HFFc6 (cell line): Measurements from ENCODE around the gene ACAD10. TPM values are rescaled to one million over a fixed set of nuclear protein-coding genes. Genes with fewer than 3 reads are reported as not detected.

Experiments used
- DNase-seq: peaks from one replicate; pipeline ENCODE4 v3.0.0-alpha.2; 2018
- H3K27ac Mint-ChIP-seq: 2 replicates; pipeline ENCODE4 v1.8.0; 2020; ENCODE audit warnings: mild to moderate bottlenecking, mixed read lengths
- H3K27me3 Mint-ChIP-seq: 2 replicates; pipeline ENCODE4 v1.8.0; 2021; ENCODE audit warnings: mild to moderate bottlenecking, moderate library complexity, mixed read lengths; ENCODE audit not compliant: insufficient read depth
- H3K36me3 Mint-ChIP-seq: 2 replicates; pipeline ENCODE4 v1.8.0; 2021; ENCODE audit warnings: low read depth, mixed read lengths
- H3K4me1 Mint-ChIP-seq: 2 replicates; pipeline ENCODE4 v1.8.0; 2020; ENCODE audit warnings: low read depth, mixed read lengths
- H3K4me3 Mint-ChIP-seq: 2 replicates; pipeline ENCODE4 v1.8.0; 2020; ENCODE audit warnings: mild to moderate bottlenecking, moderate library complexity, mixed read lengths
- H3K9me3 Mint-ChIP-seq: 2 replicates; pipeline ENCODE4 v1.8.0; 2020; ENCODE audit warnings: mild to moderate bottlenecking, mixed read lengths
- total RNA-seq, 6 experiments: library from RNA; stranded (reverse); fragmentation: NEBNext Ultra II Directional; extraction: Animal tissue kit (Norgen Biotek cat#: 25700); gene quantifications; 2 replicates in 1 of 6; 3 replicates in 5 of 6; pipeline ENCODE4 v1.2.3, GENCODE V29; 2021
- TF ChIP-seq, protein P1 (sequence below): fragments of 200-600 bp; sonication (generic); IDR thresholded peaks from 2 replicates; pipeline ENCODE4 v1.5.0; 2021; ENCODE audit warnings: antibody characterized with exemption, mild to moderate bottlenecking

The ACAD10 gene
- total RNA-seq, 6 experiments from 2014 or later: 12.8 to 18.4 (median 17.8) TPM

DNA sequence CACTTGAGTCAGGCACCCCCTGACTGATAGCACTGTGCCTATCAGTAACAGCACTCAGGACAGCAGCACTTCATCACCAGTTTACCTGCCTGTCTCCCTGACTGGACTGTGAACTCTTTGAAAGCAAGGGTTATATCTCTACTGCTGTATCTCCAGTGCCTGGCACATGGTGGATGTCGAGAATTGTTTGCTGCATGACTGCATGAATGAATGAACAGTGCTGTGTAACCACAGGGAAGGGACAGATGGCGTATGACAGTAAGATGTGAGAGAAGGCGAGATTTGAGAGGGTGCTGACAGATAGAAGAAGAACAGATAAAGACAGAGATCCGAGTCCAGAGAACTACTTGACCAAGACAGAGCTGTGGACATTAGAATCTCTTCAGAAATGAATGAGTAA, 29.8 kb upstream of the ACAD10 start:
- H3K4me1 Mint-ChIP-seq: no peaks in the 10 kb centered on the region
- DNase-seq: no peak
- H3K27me3 Mint-ChIP-seq: no peaks in the 10 kb centered on the region
- no peaks in the 10 kb centered on the region for H3K9me3 Mint-ChIP-seq
- H3K4me3 Mint-ChIP-seq: no peak overlapping the region
- H3K36me3 Mint-ChIP-seq: peaks cover 24% of the 10 kb centered on the region
- TF ChIP-seq, protein P1, sequence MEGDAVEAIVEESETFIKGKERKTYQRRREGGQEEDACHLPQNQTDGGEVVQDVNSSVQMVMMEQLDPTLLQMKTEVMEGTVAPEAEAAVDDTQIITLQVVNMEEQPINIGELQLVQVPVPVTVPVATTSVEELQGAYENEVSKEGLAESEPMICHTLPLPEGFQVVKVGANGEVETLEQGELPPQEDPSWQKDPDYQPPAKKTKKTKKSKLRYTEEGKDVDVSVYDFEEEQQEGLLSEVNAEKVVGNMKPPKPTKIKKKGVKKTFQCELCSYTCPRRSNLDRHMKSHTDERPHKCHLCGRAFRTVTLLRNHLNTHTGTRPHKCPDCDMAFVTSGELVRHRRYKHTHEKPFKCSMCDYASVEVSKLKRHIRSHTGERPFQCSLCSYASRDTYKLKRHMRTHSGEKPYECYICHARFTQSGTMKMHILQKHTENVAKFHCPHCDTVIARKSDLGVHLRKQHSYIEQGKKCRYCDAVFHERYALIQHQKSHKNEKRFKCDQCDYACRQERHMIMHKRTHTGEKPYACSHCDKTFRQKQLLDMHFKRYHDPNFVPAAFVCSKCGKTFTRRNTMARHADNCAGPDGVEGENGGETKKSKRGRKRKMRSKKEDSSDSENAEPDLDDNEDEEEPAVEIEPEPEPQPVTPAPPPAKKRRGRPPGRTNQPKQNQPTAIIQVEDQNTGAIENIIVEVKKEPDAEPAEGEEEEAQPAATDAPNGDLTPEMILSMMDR: no peak
- H3K27ac Mint-ChIP-seq: no peak overlapping the region

DNA sequence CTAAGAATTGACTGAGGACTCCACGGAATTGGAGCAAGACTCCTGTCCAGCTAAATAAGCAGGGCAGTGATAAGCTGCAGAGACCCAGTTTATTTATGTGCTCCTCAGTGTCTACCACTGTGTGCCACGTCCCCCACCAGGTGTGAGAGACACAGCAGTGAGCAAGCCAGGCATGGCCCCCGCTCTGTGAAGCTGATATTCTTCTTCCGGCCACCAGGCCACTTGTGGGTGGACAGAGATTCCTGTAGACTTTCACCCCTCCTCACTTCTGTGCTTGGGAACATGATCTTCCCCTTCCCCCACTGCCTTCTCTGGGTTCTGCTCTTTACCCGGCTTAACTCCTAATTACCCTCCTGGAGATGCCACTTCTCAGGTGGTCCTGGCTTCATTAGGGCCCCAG, 21.4 kb upstream of the ACAD10 start:
- Mint-ChIP-seq H3K9me3 (no peaks in the 10 kb centered on the region), H3K4me1 (no peaks in the 10 kb centered on the region), H3K27me3 (no peaks in the 10 kb centered on the region), H3K27ac (no peak overlapping the region), H3K4me3 (no peak overlapping the region), H3K36me3 (peaks cover 9% of the 10 kb centered on the region; the same call in 1 of the 2 replicates)
- TF ChIP-seq, protein P1: 0 out of 2 replicates have a peak, but pooled peaks have one; percentile 10
- DNase-seq: no peak

DNA sequence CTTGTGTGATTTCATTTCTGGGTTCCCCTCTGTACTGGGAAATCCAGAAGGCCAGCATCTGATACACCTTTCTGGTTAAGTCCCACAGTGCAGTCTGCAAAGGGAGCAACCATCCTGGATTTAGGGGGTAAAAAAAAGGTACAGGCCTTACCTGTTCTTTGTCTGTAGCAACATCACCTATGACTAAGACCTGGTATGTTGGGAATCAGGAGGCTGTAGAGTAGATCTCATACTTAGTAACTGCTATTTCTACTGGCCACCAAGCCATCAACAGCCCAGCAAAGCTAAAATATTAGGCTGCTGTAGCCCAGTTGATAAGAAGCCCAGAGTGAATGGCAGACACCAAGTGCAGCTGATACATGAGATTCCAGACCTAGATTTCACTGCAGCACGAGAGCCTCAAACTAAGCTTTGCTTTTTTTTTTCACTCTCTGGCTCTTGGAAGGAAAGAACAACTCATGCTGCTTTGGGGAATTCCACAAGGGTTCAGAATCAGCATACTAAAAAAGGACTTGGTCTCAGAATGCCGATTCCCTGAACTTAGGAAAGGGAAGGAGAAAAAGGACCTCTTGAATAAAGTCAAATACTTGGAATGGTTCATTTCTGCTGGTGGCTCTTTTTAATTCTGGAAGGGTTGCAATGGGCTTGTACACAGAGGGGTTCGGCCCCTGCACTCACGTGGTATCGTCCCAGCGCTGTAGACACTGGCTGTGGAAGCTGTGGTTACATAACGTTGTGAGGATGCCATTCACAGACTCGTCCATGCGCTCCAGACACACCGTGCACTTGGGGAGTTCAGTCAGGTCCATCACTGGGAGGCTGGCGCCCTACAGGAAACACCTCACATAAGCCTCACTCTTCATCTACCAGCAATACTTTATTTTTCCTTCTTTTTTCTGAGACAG, 20.6 kb upstream of the ACAD10 start:
- DNase-seq: no peak
- no peak overlapping the region for H3K27ac Mint-ChIP-seq
- no peaks in the 10 kb centered on the region for H3K4me1 Mint-ChIP-seq
- H3K9me3 Mint-ChIP-seq: no peaks in the 10 kb centered on the region
- H3K4me3 Mint-ChIP-seq: no peak overlapping the region
- H3K27me3 Mint-ChIP-seq: no peaks in the 10 kb centered on the region
- peaks cover 9% of the 10 kb centered on the region; the same call in 1 of the 2 replicates for H3K36me3 Mint-ChIP-seq
- TF ChIP-seq, protein P1: no peak

DNA sequence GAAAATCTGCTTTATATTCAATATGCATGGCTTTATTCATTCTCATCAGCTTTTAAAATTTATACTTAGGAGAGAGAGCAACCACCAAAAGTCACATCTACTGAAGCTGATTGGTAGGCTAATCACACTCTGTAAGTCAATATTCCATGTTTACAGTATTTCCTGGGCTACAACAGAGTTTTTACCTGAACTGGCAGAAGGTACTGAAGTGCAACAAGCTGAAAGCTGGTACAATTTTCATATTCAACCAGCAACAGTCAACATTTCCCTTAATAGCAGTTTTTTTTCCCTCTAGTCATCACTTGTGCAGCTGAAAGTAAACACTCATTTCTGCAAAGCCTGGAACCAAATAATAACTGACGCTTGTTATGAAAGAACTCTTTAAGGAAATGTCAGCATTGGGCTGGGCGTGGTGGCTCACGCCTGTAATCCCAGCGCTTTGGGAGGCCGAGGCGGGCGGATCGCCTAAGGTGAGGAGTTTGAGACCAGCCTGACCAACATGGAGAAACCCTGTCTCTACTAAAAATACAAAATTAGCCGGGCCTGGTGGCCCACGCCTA, 13.0 kb upstream of the ACAD10 start:
- H3K27me3 Mint-ChIP-seq: no peaks in the 10 kb centered on the region

DNA sequence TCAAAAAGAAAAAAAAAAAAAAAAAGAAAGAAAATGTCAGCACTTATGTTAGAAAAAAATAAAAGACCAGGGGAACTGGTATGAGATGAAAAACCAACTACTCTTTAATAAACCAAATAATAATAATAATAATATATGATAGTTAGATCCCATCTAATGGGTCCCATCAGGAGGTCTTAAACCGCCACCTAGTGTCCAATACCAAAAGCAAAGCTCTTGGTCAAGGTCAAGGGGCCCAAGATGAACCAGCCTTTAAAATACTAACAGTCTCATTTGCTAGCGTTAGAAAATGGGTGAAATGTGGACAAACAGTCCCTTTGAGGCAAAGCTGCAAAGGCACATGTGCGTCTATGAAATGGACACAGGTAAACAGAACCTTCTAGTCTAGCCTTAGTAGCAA, 12.3 kb upstream of the ACAD10 start:
- TF ChIP-seq, protein P1: peak; percentile 77
- Mint-ChIP-seq H3K4me3 (no peak overlapping the region), H3K9me3 (no peaks in the 10 kb centered on the region), H3K27ac (no peak overlapping the region), H3K36me3 (no peaks in the 10 kb centered on the region; the same call in 1 of the 2 replicates), H3K4me1 (no peaks in the 10 kb centered on the region), H3K27me3 (no peaks in the 10 kb centered on the region)
- peak; percentile 27 for DNase-seq

More for the DNA sequence above, 13.0 kb upstream of the ACAD10 start:
- TF ChIP-seq, protein P1: no peak
- Mint-ChIP-seq H3K4me3 (no peak overlapping the region), H3K9me3 (no peaks in the 10 kb centered on the region), H3K27ac (no peak overlapping the region), H3K36me3 (no peaks in the 10 kb centered on the region; the same call in 1 of the 2 replicates), H3K4me1 (no peaks in the 10 kb centered on the region)
- DNase-seq: no peak
